Effector memory CD8-positive, alpha-beta T cell (primary cell): ENCODE results near the gene ADGRL2.

Source experiments
- ATAC-seq: fragments of 150-1000 bp; cut with Tn5 transposase; replicated peaks from 2 replicates; pipeline ENCODE4 v1.10.0; 2021; ENCODE audit warnings: mild to moderate bottlenecking, moderate library complexity
- DNase-seq, 3 experiments: peaks; one replicate each; pipeline ENCODE4 v3.0.0; 2021
- H3K27ac Mint-ChIP-seq, 2 donors: one replicate each; pipeline ENCODE4 v1.8.0; 2022; ENCODE audit warnings: mild to moderate bottlenecking in 2 of 2, mixed read lengths in 2 of 2, moderate library complexity in 2 of 2
- H3K27me3 Mint-ChIP-seq, 2 donors: one replicate each; pipeline ENCODE4 v1.8.0; 2022; ENCODE audit warnings: mixed read lengths in 2 of 2
- H3K36me3 Mint-ChIP-seq: one replicate; pipeline ENCODE4 v1.8.0; 2022; ENCODE audit warnings: mild to moderate bottlenecking, moderate library complexity, mixed read lengths; ENCODE audit not compliant: insufficient read depth
- H3K4me1 Mint-ChIP-seq, 2 donors: one replicate each; pipeline ENCODE4 v1.8.0; 2022; ENCODE audit warnings: low read depth in 2 of 2, mixed read lengths in 2 of 2
- H3K4me3 Mint-ChIP-seq, 2 donors: one replicate each; pipeline ENCODE4 v1.8.0; 2022; ENCODE audit warnings: mild to moderate bottlenecking in 2 of 2, mixed read lengths in 2 of 2, moderate library complexity in 2 of 2
- H3K9me3 Mint-ChIP-seq, 2 donors: one replicate each; pipeline ENCODE4 v1.8.0; 2022; ENCODE audit warnings: mixed read lengths in 2 of 2

Gene ADGRL2

DNA sequence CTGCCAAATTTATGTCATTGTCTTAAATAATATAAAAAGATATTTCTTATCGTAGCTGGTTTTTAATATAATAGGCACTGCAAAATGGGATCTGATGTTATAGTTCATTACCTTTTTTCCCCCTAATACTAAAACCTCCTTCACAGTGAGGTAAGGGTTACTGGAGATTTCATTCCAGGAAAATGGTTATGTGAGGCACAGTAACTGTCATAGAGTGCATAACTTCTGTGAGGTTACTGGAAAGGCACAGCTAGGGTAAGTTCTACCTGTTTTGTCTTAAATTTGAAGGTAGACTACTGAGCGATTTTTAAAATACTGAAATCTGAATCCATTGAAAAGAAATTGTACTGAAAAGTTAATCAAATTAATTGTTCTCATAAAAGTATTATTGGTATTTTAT lies 13.0 kb downstream of the ADGRL2 start:
- no peak overlapping the region for H3K27ac Mint-ChIP-seq
- ATAC-seq (no peak), DNase-seq (no peak)
- no peaks in the 10 kb centered on the region for H3K36me3 Mint-ChIP-seq
- H3K4me3 Mint-ChIP-seq: no peak overlapping the region
- no peaks in the 10 kb centered on the region for H3K27me3 Mint-ChIP-seq
- no peaks in the 10 kb centered on the region for H3K4me1 Mint-ChIP-seq
- peaks cover 3% of the 10 kb centered on the region in 2 donors for H3K9me3 Mint-ChIP-seq

- no peak for DNase-seq
- H3K9me3 Mint-ChIP-seq: peaks cover 8 to 10% of the 10 kb centered on the region in 2 donors
- no peak overlapping the region for H3K27ac Mint-ChIP-seq
- H3K36me3 Mint-ChIP-seq: no peaks in the 10 kb centered on the region
- no peak overlapping the region for H3K4me3 Mint-ChIP-seq
- ATAC-seq: no peak
- no peaks in the 10 kb centered on the region for H3K4me1 Mint-ChIP-seq
- H3K27me3 Mint-ChIP-seq: no peaks in the 10 kb centered on the region
These were observed 18.9 kb downstream of the ADGRL2 start for GRCh38 chr1:81819613-81820012.

GRCh38 chr1:81820765-81821164 lies 20.0 kb downstream of the ADGRL2 start:
- no peak overlapping the region for H3K4me3 Mint-ChIP-seq
- no peaks in the 10 kb centered on the region for H3K4me1 Mint-ChIP-seq
- H3K27me3 Mint-ChIP-seq: no peaks in the 10 kb centered on the region
- no peak for DNase-seq
- H3K36me3 Mint-ChIP-seq: no peaks in the 10 kb centered on the region
- H3K9me3 Mint-ChIP-seq: peaks cover 10 to 12% of the 10 kb centered on the region in 2 donors
- H3K27ac Mint-ChIP-seq: no peak overlapping the region
- ATAC-seq: no peak

DNA sequence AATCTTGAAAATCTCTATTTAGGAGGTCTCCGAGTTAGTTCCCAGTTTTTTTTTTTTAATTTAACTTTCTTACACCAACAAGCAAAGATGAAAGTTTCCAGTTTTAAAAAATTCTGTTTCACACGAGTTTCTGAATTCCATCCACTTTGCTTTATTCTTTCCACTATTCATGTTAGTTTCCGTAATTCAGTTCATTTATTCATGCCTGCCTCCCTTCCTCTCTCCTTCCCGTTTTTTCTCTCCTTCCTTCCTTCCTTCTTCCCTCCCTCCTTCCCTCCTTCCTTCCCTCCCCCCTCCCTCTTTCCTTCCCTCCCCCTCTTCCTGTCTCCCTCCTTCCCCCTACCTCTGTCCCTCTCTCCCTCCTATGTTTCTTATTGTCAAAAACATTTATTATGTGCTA lies 22.3 kb downstream of the ADGRL2 start:
- Mint-ChIP-seq H3K4me3 (no peak overlapping the region), H3K27ac (no peak overlapping the region), H3K36me3 (no peaks in the 10 kb centered on the region), H3K9me3 (peaks cover 10 to 13% of the 10 kb centered on the region in 2 donors), H3K4me1 (no peaks in the 10 kb centered on the region), H3K27me3 (no peaks in the 10 kb centered on the region)
- DNase-seq (no peak), ATAC-seq (no peak)

DNA sequence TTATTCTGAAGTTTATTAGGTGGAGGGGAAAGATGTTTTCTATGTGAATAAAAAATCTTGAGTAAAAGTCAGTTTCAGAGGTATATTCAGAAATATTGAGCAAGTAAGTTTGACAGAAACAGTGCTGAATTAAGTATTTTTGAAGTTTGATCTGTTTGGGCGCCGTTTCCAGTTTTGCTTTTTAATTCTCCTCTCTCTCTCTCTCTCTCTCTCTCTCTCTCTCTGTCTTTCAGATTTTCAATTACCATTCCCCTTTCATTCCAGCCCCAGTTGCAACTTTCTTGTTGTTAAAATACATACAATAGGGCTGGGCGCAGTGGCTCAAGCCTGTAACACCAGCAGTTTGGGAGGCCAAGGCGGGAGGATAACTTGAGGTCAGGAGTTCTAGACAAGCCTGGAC lies 24.0 kb downstream of the ADGRL2 start:
- no peak overlapping the region for H3K27ac Mint-ChIP-seq
- peaks cover 0 to 5% of the 10 kb centered on the region in 2 donors for H3K9me3 Mint-ChIP-seq
- H3K4me1 Mint-ChIP-seq: no peaks in the 10 kb centered on the region
- DNase-seq (no peak), ATAC-seq (no peak)
- H3K27me3 Mint-ChIP-seq: no peaks in the 10 kb centered on the region
- H3K4me3 Mint-ChIP-seq: no peak overlapping the region
- no peaks in the 10 kb centered on the region for H3K36me3 Mint-ChIP-seq

- no peaks in the 10 kb centered on the region for H3K4me1 Mint-ChIP-seq
- no peak for DNase-seq
- ATAC-seq: no peak
- H3K9me3 Mint-ChIP-seq: peaks cover 0 to 5% of the 10 kb centered on the region in 2 donors
- H3K4me3 Mint-ChIP-seq: no peak overlapping the region
- no peak overlapping the region for H3K27ac Mint-ChIP-seq
- H3K36me3 Mint-ChIP-seq: no peaks in the 10 kb centered on the region
- no peaks in the 10 kb centered on the region for H3K27me3 Mint-ChIP-seq
These were observed 27.2 kb downstream of the ADGRL2 start for GRCh38 chr1:81827942-81828341.

- no peak overlapping the region for H3K4me3 Mint-ChIP-seq
- no peaks in the 10 kb centered on the region for H3K4me1 Mint-ChIP-seq
- DNase-seq (no peak), ATAC-seq (no peak)
- peaks cover 0 to 6% of the 10 kb centered on the region in 2 donors for H3K9me3 Mint-ChIP-seq
- H3K27ac Mint-ChIP-seq: no peak overlapping the region
- no peaks in the 10 kb centered on the region for H3K36me3 Mint-ChIP-seq
- no peaks in the 10 kb centered on the region for H3K27me3 Mint-ChIP-seq
These were observed 31.8 kb downstream of the ADGRL2 start for GRCh38 chr1:81832573-81832972.

- H3K4me1 Mint-ChIP-seq: no peaks in the 10 kb centered on the region
- H3K36me3 Mint-ChIP-seq: no peaks in the 10 kb centered on the region
- no peak overlapping the region for H3K27ac Mint-ChIP-seq
- peaks cover 0 to 6% of the 10 kb centered on the region in 2 donors for H3K9me3 Mint-ChIP-seq
- no peak for DNase-seq
- H3K4me3 Mint-ChIP-seq: no peak overlapping the region
- H3K27me3 Mint-ChIP-seq: no peaks in the 10 kb centered on the region
- no peak for ATAC-seq
These were observed 33.0 kb downstream of the ADGRL2 start for GRCh38 chr1:81833722-81834121.

- Mint-ChIP-seq H3K36me3 (no peaks in the 10 kb centered on the region), H3K9me3 (peaks cover 0 to 6% of the 10 kb centered on the region in 2 donors), H3K27me3 (no peaks in the 10 kb centered on the region), H3K4me3 (no peak overlapping the region), H3K4me1 (no peaks in the 10 kb centered on the region), H3K27ac (no peak overlapping the region)
- DNase-seq (no peak), ATAC-seq (no peak)
These were observed 33.5 kb downstream of the ADGRL2 start for GRCh38 chr1:81834268-81834667.

DNA sequence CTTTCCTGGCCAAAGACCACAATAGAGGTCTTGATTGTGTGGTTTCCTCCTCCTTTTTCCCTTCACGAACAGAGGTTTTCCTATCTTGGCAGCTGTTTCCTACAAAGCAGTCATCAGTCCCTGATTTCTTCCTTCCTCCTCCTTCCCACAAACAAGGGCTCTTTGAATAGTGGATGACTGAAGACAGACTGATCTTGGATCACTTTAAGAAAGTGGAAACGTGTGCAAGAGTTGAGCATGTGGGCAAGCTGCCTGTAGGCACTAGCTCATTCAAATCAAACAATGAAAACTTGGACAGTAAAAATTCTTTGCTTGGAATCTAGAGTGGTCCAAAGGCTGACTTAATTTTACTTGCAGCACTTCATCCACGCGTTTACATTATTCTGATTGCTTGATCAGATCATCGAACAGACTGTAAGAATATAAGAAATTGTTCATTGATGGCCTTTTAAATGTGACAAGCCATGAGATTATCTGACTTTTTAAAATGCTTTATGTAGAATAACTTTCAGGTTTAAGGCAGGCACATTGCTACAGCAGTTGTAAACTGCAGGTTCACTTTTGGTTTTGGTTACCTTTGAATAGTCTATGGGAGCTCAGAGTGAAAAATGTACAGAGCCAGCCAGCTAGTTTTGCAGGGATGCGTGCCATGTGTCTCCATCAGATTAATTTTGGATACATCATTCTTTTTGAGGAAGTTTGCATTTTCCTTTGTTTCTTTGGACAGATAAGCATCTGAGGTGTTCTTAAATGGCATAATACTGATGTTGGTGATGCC lies 34.4 kb downstream of the ADGRL2 start:
- no peak for DNase-seq
- Mint-ChIP-seq H3K4me3 (no peak overlapping the region), H3K36me3 (no peaks in the 10 kb centered on the region), H3K9me3 (peaks cover 0 to 6% of the 10 kb centered on the region in 2 donors), H3K27ac (no peak overlapping the region), H3K4me1 (no peaks in the 10 kb centered on the region), H3K27me3 (no peaks in the 10 kb centered on the region)
- no peak for ATAC-seq

DNA sequence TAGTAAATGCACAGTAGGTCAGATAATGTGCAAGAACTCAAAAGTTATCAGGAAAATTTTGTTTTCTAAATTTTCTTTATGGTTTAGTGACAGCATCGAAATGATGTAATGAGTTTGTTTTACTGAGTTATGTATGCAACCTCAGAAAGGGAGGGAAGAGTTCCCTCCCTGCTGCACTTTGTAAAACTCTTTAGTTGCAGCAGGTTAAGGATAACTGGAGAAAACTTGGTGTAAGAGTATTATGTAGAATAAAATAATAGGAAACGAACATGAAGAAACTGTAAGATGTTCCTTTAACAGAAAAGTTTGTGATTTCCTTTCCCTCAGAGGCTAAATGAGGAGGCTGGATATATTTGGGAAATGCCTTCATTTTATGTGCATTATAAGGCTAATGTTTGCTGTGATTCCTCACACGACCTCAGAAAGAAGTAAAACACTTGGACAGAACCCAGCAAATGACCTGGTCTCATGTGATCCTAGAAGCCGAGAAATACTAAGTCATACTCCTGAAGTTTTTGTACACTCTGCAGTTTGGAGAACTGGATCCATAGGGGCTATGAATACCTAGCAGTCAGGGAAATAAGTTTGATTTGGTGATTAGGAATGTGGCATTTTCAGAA lies 35.4 kb downstream of the ADGRL2 start:
- ATAC-seq (no peak), DNase-seq (no peak)
- no peaks in the 10 kb centered on the region for H3K4me1 Mint-ChIP-seq
- H3K36me3 Mint-ChIP-seq: no peaks in the 10 kb centered on the region
- no peak overlapping the region for H3K4me3 Mint-ChIP-seq
- H3K27me3 Mint-ChIP-seq: no peaks in the 10 kb centered on the region
- peaks cover 0 to 6% of the 10 kb centered on the region in 2 donors for H3K9me3 Mint-ChIP-seq
- no peak overlapping the region for H3K27ac Mint-ChIP-seq

- Mint-ChIP-seq H3K36me3 (no peaks in the 10 kb centered on the region), H3K27ac (no peak overlapping the region), H3K4me1 (no peaks in the 10 kb centered on the region), H3K9me3 (peaks cover 5 to 14% of the 10 kb centered on the region in 2 donors), H3K4me3 (no peak overlapping the region), H3K27me3 (no peaks in the 10 kb centered on the region)
- no peak for DNase-seq
- no peak for ATAC-seq
These were observed 38.0 kb downstream of the ADGRL2 start for GRCh38 chr1:81838600-81839218.

- Mint-ChIP-seq H3K4me1 (no peaks in the 10 kb centered on the region), H3K9me3 (peaks cover 5 to 8% of the 10 kb centered on the region in 2 donors), H3K36me3 (no peaks in the 10 kb centered on the region), H3K27ac (no peak overlapping the region), H3K4me3 (no peak overlapping the region), H3K27me3 (no peaks in the 10 kb centered on the region)
- ATAC-seq: no peak
- no peak for DNase-seq
These were observed 40.1 kb downstream of the ADGRL2 start for GRCh38 chr1:81840805-81841204.

GRCh38 chr1:81841795-81842194 lies 41.1 kb downstream of the ADGRL2 start:
- Mint-ChIP-seq H3K4me1 (no peaks in the 10 kb centered on the region), H3K4me3 (no peak overlapping the region), H3K27ac (no peak overlapping the region), H3K9me3 (peaks cover 9 to 10% of the 10 kb centered on the region in 2 donors), H3K27me3 (no peaks in the 10 kb centered on the region), H3K36me3 (no peaks in the 10 kb centered on the region)
- no peak for DNase-seq
- ATAC-seq: no peak
